AG09319 (cell line): ENCODE results near the gene ALKBH8.

Source experiments
- DNase-seq: peaks from one replicate; pipeline ENCODE4 v3.0.0-alpha.2; 2010; ENCODE audit warnings: low read depth; ENCODE audit errors: extremely low read depth
- CTCF ChIP-seq: IDR thresholded peaks from 2 replicates; pipeline ENCODE4 v1.5.1; 2011; ENCODE audit warnings: low read depth, mild to moderate bottlenecking, inconsistent platforms, low read length, moderate library complexity

ALKBH8 gene

GRCh38 chr11:107562647-107563208 is 2.8 kb downstream of the ALKBH8 start:
- no peak for DNase-seq

GRCh38 chr11:107561688-107562087 is 3.8 kb downstream of the ALKBH8 start:
- no peak for TF ChIP-seq CTCF
- DNase-seq: no peak

More at GRCh38 chr11:107562647-107563208, 2.8 kb downstream of the ALKBH8 start:
- TF ChIP-seq CTCF: no peak

DNA sequence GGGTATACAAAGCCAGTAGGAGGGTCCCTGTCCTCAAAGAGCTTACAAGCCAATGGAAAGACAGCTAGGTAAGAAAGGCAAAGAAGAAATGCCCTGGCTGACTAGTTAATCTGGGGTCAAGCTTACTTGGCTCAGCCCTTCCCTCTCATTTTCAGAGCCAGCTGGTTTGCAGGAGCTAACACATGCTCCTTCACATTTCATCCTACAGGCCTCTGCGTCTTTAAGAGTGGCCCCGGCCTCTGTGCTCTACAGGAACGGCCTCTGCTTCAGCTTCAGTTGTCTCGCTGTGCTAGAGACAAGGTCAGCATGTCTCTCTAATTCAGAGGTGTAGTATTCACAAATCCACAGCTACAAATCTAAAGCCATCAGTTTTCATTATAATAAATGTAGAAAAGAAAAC is 15.2 kb downstream of the ALKBH8 start:
- no peak for DNase-seq
- no peak for TF ChIP-seq CTCF

DNA sequence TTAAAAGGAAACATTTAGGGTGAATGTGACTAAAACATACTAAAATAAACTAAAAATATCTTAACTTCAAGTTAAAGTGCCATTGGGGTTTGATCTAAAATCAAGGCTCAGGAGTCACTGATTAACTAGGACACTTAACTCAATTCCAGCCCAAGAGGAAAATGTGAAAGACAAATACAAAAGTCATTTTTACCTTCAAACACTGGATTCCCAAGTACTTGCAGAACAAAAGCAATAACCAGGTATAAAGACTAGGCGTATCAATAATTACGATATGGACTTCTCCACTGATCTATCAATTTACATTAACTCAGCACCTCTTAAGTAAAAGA is 15.6 kb downstream of the ALKBH8 start:
- TF ChIP-seq CTCF: no peak
- DNase-seq: no peak

DNA sequence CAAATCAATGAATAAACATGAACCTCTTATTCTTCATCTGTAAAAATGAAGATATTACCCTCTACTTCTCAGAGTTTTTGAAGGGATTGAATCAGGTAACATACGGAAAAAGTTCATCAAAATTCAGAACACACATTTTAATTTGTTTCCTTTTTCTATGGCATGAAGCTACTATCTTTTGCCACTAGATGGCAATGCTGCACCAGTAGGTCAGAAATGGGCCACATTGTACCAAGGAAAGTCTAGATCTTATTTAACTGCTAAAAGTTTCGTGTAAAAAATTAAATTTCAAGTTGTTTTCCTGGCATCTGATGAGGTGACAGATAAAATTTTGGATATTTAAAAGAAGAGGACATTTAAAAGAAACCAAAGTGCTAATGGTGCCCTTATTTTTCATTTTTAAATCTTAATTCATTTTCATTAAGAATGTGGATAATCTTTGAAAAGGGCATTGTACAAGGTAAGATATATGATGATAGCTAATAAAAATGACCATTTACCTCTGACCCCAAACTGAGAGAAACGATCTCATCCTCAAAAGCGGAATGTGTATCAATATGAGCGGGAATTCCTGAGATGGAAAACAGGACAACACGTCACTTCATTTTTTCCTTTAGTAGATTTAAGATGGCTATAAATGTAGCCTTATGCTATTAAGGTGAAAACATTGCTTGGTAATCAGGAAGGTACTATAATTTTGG is 16.1 kb downstream of the ALKBH8 start:
- no peak for DNase-seq
- TF ChIP-seq CTCF: peak; percentile 87

- no peak for TF ChIP-seq CTCF
- no peak for DNase-seq
These were observed 17.6 kb downstream of the ALKBH8 start for GRCh38 chr11:107547961-107548360.

DNA sequence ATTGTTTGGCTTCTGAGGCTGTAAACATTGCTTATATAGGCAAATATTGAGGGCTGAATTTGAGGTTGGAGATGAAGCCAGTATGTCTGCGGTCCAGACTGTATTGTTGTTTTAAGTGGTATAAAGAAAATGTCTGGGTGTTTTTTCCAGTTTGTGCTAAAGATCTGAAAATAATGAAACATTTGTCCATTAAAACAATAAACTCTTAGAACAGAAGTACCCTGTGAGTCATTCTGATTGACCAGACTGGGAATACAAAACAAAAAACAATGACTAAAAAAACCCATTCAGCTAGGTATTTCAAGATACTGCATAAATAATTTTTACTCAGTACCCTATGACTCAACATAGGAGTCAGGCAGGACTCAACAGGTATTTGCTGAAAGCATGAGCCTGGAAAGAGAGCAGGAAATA is 20.4 kb downstream of the ALKBH8 start:
- TF ChIP-seq CTCF: no peak
- no peak for DNase-seq
